PC-9 (cell line): ENCODE data around the gene UNC45B. TPM values are rescaled to one million over a fixed set of nuclear protein-coding genes. Genes with fewer than 3 reads are reported as not detected.

Experiments used
- BruUV-seq: library from RNA; stranded (reverse); fragments of 400-500 nt; replicated peaks from 2 replicates; lab custom pipeline; 2021; lab: Mats Ljungman, UMichigan
- CTCF ChIA-PET: fragments of 300-600 bp; sonication (Branson Sonifier 250); formaldehyde crosslinking; loops from one replicate; lab custom pipeline; 2022; ENCODE audit warnings: antibody characterized with exemption; lab: Charles Lee
- POLR2A ChIA-PET: fragments of 300-600 bp; sonication (Branson Sonifier 250); formaldehyde crosslinking; loops from one replicate; lab custom pipeline; 2022; ENCODE audit warnings: antibody characterized with exemption; ENCODE audit not compliant: unreplicated experiment; lab: Charles Lee
- DNase-seq, 2 experiments: peaks; one replicate each; pipeline versions ENCODE4 v3.0.0 to v3.0.0-alpha.2; 2015 to 2022; ENCODE audit warnings: mixed read lengths in 1 of 2
- H2AFZ ChIP-seq: fragments of 200-600 bp; sonication (generic); 2 replicates; pipeline ENCODE4 v1.8.1; 2017; ENCODE audit warnings: antibody characterized with exemption
- H3F3A ChIP-seq: fragments of 200-600 bp; sonication (generic); 2 replicates; pipeline ENCODE4 v1.8.1; 2017; ENCODE audit warnings: antibody characterized with exemption, mild to moderate bottlenecking, low read depth; ENCODE audit not compliant: insufficient read depth
- H3K27ac ChIP-seq: fragments of 200-600 bp; sonication (generic); 2 replicates; pipeline ENCODE4 v1.6.1; 2016; ENCODE audit warnings: mixed run types
- H3K27me3 ChIP-seq: fragments of 200-600 bp; sonication (generic); 2 replicates; pipeline ENCODE4 v1.6.1; 2016; ENCODE audit warnings: low read depth, mixed run types; ENCODE audit not compliant: insufficient read depth
- H3K36me3 ChIP-seq: fragments of 200-600 bp; sonication (generic); 2 replicates; pipeline ENCODE4 v1.6.1; 2016; ENCODE audit warnings: low read depth, mixed run types
- H3K4me1 ChIP-seq: fragments of 200-600 bp; sonication (generic); replicated peaks from 2 replicates; pipeline ENCODE4 v1.6.1; 2016; ENCODE audit warnings: mixed run types; ENCODE audit not compliant: insufficient read depth
- H3K4me2 ChIP-seq: fragments of 200-600 bp; sonication (generic); 2 replicates; pipeline ENCODE4 v1.6.1; 2017; ENCODE audit warnings: mixed run types
- H3K4me3 ChIP-seq: fragments of 200-600 bp; sonication (generic); 2 replicates; pipeline ENCODE4 v1.6.1; 2016; ENCODE audit warnings: mixed run types
- H3K79me2 ChIP-seq: fragments of 200-600 bp; sonication (generic); 2 replicates; pipeline ENCODE4 v1.6.1; 2017; ENCODE audit warnings: low read depth, mixed run types
- H3K9me2 ChIP-seq: fragments of 200-600 bp; sonication (generic); 2 replicates; pipeline ENCODE4 v1.8.1; 2017; ENCODE audit warnings: mild to moderate bottlenecking; ENCODE audit not compliant: insufficient read depth
- H3K9me3 ChIP-seq: fragments of 200-600 bp; sonication (generic); 2 replicates; pipeline ENCODE4 v1.8.1; 2016; ENCODE audit warnings: low read depth; ENCODE audit not compliant: insufficient read depth
- H4K20me1 ChIP-seq: fragments of 200-600 bp; sonication (generic); 2 replicates; pipeline ENCODE4 v1.8.1; 2017; ENCODE audit not compliant: insufficient read depth
- CTCF ChIP-seq: fragments of 200-600 bp; sonication (generic); conservative IDR thresholded peaks from 2 replicates; pipeline ENCODE4 v1.6.1; 2017; ENCODE audit warnings: mixed run types, antibody characterized with exemption, mild to moderate bottlenecking, moderate library complexity
- EZH2 ChIP-seq: fragments of 200-600 bp; sonication (generic); IDR thresholded peaks from 2 replicates; pipeline ENCODE4 v1.8.0; 2017; ENCODE audit warnings: antibody characterized with exemption, low read depth
- intact Hi-C: fragments of 100-400 bp; cut with micrococcal nuclease; formaldehyde crosslinking; loops from one replicate; pipeline ENCODE4 v1.10.0; 2022; ENCODE audit not compliant: unreplicated experiment
- total RNA-seq: library from RNA; stranded (reverse); gene quantifications from 2 replicates; pipeline ENCODE4 v1.2.3, GENCODE V29; 2021

The UNC45B gene
- total RNA-seq, 1 experiment from 2014 or later, result not detected

- CTCF ChIA-PET, result no interaction called here
- H3K36me3 ChIP-seq, result peaks cover 2% of the 10 kb centered on the region; the same call in 1 of the 2 replicates
- no peaks in the 10 kb centered on the region for H3K27me3 ChIP-seq
- no peak overlapping the region for H2AFZ ChIP-seq
- peaks cover 4% of the 10 kb centered on the region; the same call in 1 of the 2 replicates for H3F3A ChIP-seq
- 0 out of 2 replicates have a peak, but pooled peaks cover 4% of the 10 kb centered on the region for H4K20me1 ChIP-seq
- no TSS peak for BruUV-seq
- no peak for TF ChIP-seq EZH2
- TF ChIP-seq CTCF, result no peak
- H3K9me2 ChIP-seq, result no peaks in the 10 kb centered on the region
- DNase-seq, result no peak
- H3K27ac ChIP-seq, result no peak overlapping the region
- intact Hi-C loops, result loop anchor here (10.0 kb wide), 1 partner anchor 615 kb away; no protein-coding TSS in a partner anchor
- H3K9me3 ChIP-seq, result no peaks in the 10 kb centered on the region
- H3K79me2 ChIP-seq, result no peaks in the 10 kb centered on the region
- no peak overlapping the region for H3K4me2 ChIP-seq
- POLR2A ChIA-PET, result interaction anchor here (0.7 kb wide), 1 partner anchor 90 kb away, joined by 4 read pairs; no protein-coding TSS in a partner anchor
- no peak overlapping the region for H3K4me3 ChIP-seq
- H3K4me1 ChIP-seq, result no peaks in the 10 kb centered on the region
These were observed 17.7 kb upstream of the UNC45B start for GRCh38 chr17:35129973-35130351.

- Histone ChIP-seq H3K27me3 (no peaks in the 10 kb centered on the region), H4K20me1 (0 out of 2 replicates have a peak, but pooled peaks cover 4% of the 10 kb centered on the region), H3K27ac (no peak overlapping the region), H3K9me3 (no peaks in the 10 kb centered on the region), H3K36me3 (peaks cover 5% of the 10 kb centered on the region; the same call in 1 of the 2 replicates), H3K4me2 (no peak overlapping the region), H3K4me1 (no peaks in the 10 kb centered on the region), H2AFZ (no peak overlapping the region), H3K9me2 (no peaks in the 10 kb centered on the region), H3F3A (peaks cover 4% of the 10 kb centered on the region; the same call in 1 of the 2 replicates), H3K4me3 (no peak overlapping the region), H3K79me2 (no peaks in the 10 kb centered on the region)
- ChIA-PET POLR2A (interaction anchor here (0.7 kb wide), 1 partner anchor 89 kb away, joined by 4 read pairs; no protein-coding TSS in a partner anchor), CTCF (no interaction called here)
- DNase-seq, result no peak
- no TSS peak for BruUV-seq
- no peak for TF ChIP-seq CTCF
- no peak for TF ChIP-seq EZH2
- intact Hi-C loops, result loop anchor here (10.0 kb wide), 1 partner anchor 614 kb away; no protein-coding TSS in a partner anchor
These were observed 17.2 kb upstream of the UNC45B start for GRCh38 chr17:35130392-35130791.

GRCh38 chr17:35132099-35132498 lies 15.5 kb upstream of the UNC45B start:
- H3K4me2 ChIP-seq, result no peak overlapping the region
- H3K9me2 ChIP-seq, result no peaks in the 10 kb centered on the region
- intact Hi-C loops, result loop anchor here (10.0 kb wide), 1 partner anchor 613 kb away; no protein-coding TSS in a partner anchor
- no TSS peak for BruUV-seq
- TF ChIP-seq CTCF (no peak), EZH2 (no peak)
- ChIA-PET CTCF (no interaction called here), POLR2A (no interaction called here)
- H2AFZ ChIP-seq, result no peak overlapping the region
- H3K27me3 ChIP-seq, result no peaks in the 10 kb centered on the region
- DNase-seq, result no peak
- H3K9me3 ChIP-seq, result no peaks in the 10 kb centered on the region
- H3K4me3 ChIP-seq, result no peak overlapping the region
- H4K20me1 ChIP-seq, result 0 out of 2 replicates have a peak, but pooled peaks cover 4% of the 10 kb centered on the region
- H3K4me1 ChIP-seq, result no peaks in the 10 kb centered on the region
- H3K36me3 ChIP-seq, result peaks cover 14% of the 10 kb centered on the region; the same call in 1 of the 2 replicates
- no peak overlapping the region for H3K27ac ChIP-seq
- peaks cover 4% of the 10 kb centered on the region; the same call in 1 of the 2 replicates for H3F3A ChIP-seq
- H3K79me2 ChIP-seq, result no peaks in the 10 kb centered on the region
